ENCODE results near the gene MARVELD2.
"Not testable (repeated sequence)": the region's sequence is repeated elsewhere in the genome, so short reads cannot be mapped to it uniquely, and the experiment has no call there.

MARVELD2 gene

GRCh38 chr5:69414885-69415583 is at the start of gene MARVELD2:
Gene MARVELD2, plus strand, starts transcription at chr5:69415116. Its CDS starts 4,270 bp downstream, at chr5:69419386.
- DNase-seq, result peak; percentile 50

GRCh38 chr5:69367697-69368279 is 47.1 kb upstream of the MARVELD2 start:
- no peak for DNase-seq

- DNase-seq, result peak; percentile 34
Measured at GRCh38 chr5:69368458-69369339, 46.2 kb upstream of the MARVELD2 start.

- peak; percentile 92 for DNase-seq
Measured at GRCh38 chr5:69369340-69370121, 45.4 kb upstream of the MARVELD2 start, which contains the start of the genes AK6, RAD17 and TAF9. Gene AK6, minus strand, starts transcription at chr5:69369520. Its CDS starts 30 bp downstream, at chr5:69369490. Gene RAD17, plus strand, starts transcription at chr5:69369818. Its CDS starts 2,391 bp downstream, at chr5:69372209. Gene TAF9, minus strand, starts transcription at chr5:69369520. Its CDS starts 3,783 bp downstream, at chr5:69365737.

GRCh38 chr5:69370335-69370734 is 44.6 kb upstream of the MARVELD2 start:
- not testable (repeated sequence) for DNase-seq

GRCh38 chr5:69372394-69372793 is 42.5 kb upstream of the MARVELD2 start:
- DNase-seq, result no peak

GRCh38 chr5:69374911-69375446 is 39.9 kb upstream of the MARVELD2 start:
- DNase-seq, result no peak

- DNase-seq, result no peak
Measured at GRCh38 chr5:69378376-69378775, 36.5 kb upstream of the MARVELD2 start.

GRCh38 chr5:69404659-69405330 is 10.1 kb upstream of the MARVELD2 start:
- DNase-seq, result no peak

- DNase-seq, result no peak
Measured at GRCh38 chr5:69415584-69415958, 655 bp downstream of the MARVELD2 start.

GRCh38 chr5:69416180-69416579 is 1.3 kb downstream of the MARVELD2 start:
- no peak for DNase-seq

- DNase-seq, result no peak
Measured at GRCh38 chr5:69416699-69417098, 1.8 kb downstream of the MARVELD2 start.

- no peak for DNase-seq
Measured at GRCh38 chr5:69418554-69418953, 3.6 kb downstream of the MARVELD2 start.

GRCh38 chr5:69431424-69432303 is 16.7 kb downstream of the MARVELD2 start:
- DNase-seq, result no peak

- no peak for DNase-seq
Measured at GRCh38 chr5:69432412-69433206, 17.7 kb downstream of the MARVELD2 start.

GRCh38 chr5:69435276-69435884 is 20.5 kb downstream of the MARVELD2 start:
- not testable (repeated sequence) for DNase-seq

- no peak for DNase-seq
Measured at GRCh38 chr5:69444127-69444754, 29.3 kb downstream of the MARVELD2 start.

GRCh38 chr5:69449511-69449910 is 34.6 kb downstream of the MARVELD2 start:
- no peak for DNase-seq

GRCh38 chr5:69450116-69450515 is 35.2 kb downstream of the MARVELD2 start:
- DNase-seq, result no peak
